ENCODE measurements around the gene EEPD1. TPM values are rescaled to one million over a fixed set of nuclear protein-coding genes. Genes with fewer than 3 reads are reported as not detected.

EEPD1 gene
- total and polyA plus RNA-seq, 4 donors, result 2.3 to 12.3 (median 7.1) TPM

GRCh38 chr7:36336390-36336789, 183.3 kb downstream of the EEPD1 start:
- TF ChIP-seq RAD21 (IDR thresholded peaks at IDR 0.05) (no peak), GABPA (IDR thresholded peaks at IDR 0.05 in 1 of 2, conservative IDR thresholded peaks at IDR 0.05 in 1 of 2) (no peak), JUND (IDR thresholded peaks at IDR 0.05) (no peak), SP1 (IDR thresholded peaks at IDR 0.05) (no peak), YY1 (IDR thresholded peaks at IDR 0.05) (no peak), RXRA (IDR thresholded peaks at IDR 0.05) (no peak), TAF1 (conservative IDR thresholded peaks at IDR 0.05) (no peak), EGR1 (IDR thresholded peaks at IDR 0.05; ENCODE audit: low read depth in 2 of 2) (no peak), HNF4G (IDR thresholded peaks at IDR 0.05) (no peak), FOXA1 (IDR thresholded peaks at IDR 0.05) (no peak), FOXA2 (IDR thresholded peaks at IDR 0.05) (no peak), HNF4A (conservative IDR thresholded peaks at IDR 0.05) (no peak), NR2F2 (IDR thresholded peaks at IDR 0.05) (no peak)
- TF ChIP-seq, protein P1, sequence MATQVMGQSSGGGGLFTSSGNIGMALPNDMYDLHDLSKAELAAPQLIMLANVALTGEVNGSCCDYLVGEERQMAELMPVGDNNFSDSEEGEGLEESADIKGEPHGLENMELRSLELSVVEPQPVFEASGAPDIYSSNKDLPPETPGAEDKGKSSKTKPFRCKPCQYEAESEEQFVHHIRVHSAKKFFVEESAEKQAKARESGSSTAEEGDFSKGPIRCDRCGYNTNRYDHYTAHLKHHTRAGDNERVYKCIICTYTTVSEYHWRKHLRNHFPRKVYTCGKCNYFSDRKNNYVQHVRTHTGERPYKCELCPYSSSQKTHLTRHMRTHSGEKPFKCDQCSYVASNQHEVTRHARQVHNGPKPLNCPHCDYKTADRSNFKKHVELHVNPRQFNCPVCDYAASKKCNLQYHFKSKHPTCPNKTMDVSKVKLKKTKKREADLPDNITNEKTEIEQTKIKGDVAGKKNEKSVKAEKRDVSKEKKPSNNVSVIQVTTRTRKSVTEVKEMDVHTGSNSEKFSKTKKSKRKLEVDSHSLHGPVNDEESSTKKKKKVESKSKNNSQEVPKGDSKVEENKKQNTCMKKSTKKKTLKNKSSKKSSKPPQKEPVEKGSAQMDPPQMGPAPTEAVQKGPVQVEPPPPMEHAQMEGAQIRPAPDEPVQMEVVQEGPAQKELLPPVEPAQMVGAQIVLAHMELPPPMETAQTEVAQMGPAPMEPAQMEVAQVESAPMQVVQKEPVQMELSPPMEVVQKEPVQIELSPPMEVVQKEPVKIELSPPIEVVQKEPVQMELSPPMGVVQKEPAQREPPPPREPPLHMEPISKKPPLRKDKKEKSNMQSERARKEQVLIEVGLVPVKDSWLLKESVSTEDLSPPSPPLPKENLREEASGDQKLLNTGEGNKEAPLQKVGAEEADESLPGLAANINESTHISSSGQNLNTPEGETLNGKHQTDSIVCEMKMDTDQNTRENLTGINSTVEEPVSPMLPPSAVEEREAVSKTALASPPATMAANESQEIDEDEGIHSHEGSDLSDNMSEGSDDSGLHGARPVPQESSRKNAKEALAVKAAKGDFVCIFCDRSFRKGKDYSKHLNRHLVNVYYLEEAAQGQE (IDR thresholded peaks at IDR 0.05), result no peak
- TF ChIP-seq, protein P2, sequence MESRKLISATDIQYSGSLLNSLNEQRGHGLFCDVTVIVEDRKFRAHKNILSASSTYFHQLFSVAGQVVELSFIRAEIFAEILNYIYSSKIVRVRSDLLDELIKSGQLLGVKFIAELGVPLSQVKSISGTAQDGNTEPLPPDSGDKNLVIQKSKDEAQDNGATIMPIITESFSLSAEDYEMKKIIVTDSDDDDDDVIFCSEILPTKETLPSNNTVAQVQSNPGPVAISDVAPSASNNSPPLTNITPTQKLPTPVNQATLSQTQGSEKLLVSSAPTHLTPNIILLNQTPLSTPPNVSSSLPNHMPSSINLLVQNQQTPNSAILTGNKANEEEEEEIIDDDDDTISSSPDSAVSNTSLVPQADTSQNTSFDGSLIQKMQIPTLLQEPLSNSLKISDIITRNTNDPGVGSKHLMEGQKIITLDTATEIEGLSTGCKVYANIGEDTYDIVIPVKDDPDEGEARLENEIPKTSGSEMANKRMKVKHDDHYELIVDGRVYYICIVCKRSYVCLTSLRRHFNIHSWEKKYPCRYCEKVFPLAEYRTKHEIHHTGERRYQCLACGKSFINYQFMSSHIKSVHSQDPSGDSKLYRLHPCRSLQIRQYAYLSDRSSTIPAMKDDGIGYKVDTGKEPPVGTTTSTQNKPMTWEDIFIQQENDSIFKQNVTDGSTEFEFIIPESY (IDR thresholded peaks at IDR 0.05), result no peak
- TF ChIP-seq, protein P3, sequence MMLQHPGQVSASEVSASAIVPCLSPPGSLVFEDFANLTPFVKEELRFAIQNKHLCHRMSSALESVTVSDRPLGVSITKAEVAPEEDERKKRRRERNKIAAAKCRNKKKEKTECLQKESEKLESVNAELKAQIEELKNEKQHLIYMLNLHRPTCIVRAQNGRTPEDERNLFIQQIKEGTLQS (IDR thresholded peaks at IDR 0.05), result no peak
- TF ChIP-seq, protein P4, sequence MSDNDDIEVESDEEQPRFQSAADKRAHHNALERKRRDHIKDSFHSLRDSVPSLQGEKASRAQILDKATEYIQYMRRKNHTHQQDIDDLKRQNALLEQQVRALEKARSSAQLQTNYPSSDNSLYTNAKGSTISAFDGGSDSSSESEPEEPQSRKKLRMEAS (IDR thresholded peaks at IDR 0.05), result no peak
- TF ChIP-seq, protein P5, sequence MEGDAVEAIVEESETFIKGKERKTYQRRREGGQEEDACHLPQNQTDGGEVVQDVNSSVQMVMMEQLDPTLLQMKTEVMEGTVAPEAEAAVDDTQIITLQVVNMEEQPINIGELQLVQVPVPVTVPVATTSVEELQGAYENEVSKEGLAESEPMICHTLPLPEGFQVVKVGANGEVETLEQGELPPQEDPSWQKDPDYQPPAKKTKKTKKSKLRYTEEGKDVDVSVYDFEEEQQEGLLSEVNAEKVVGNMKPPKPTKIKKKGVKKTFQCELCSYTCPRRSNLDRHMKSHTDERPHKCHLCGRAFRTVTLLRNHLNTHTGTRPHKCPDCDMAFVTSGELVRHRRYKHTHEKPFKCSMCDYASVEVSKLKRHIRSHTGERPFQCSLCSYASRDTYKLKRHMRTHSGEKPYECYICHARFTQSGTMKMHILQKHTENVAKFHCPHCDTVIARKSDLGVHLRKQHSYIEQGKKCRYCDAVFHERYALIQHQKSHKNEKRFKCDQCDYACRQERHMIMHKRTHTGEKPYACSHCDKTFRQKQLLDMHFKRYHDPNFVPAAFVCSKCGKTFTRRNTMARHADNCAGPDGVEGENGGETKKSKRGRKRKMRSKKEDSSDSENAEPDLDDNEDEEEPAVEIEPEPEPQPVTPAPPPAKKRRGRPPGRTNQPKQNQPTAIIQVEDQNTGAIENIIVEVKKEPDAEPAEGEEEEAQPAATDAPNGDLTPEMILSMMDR (IDR thresholded peaks at IDR 0.05; ENCODE audit: low read depth, low read length, missing input control), result no peak
- H3K27ac ChIP-seq (ENCODE audit: low read depth in 1 of 2, low read length in 2 of 2), result no peak overlapping the region
- H3K27me3 ChIP-seq (ENCODE audit: control insufficient read depth in 4 of 4, insufficient read depth in 4 of 4, low read length in 3 of 4), result no peaks in the 10 kb centered on the region
- peaks cover 0 to 1% (median 0%) of the 10 kb centered on the region in 4 donors for H3K36me3 ChIP-seq (ENCODE audit: control insufficient read depth in 4 of 4, insufficient read depth in 3 of 4, low read depth in 1 of 4, low read length in 3 of 4)
- WGBS, result 93% methylated on average over 4 of the region's 4 CpGs
- no peaks in the 10 kb centered on the region for H3K4me1 ChIP-seq (ENCODE audit: control insufficient read depth in 4 of 4, insufficient read depth in 4 of 4, low read length in 3 of 4)
- H3K9ac ChIP-seq (ENCODE audit: low read depth in 1 of 2, low read length in 2 of 2), result no peak overlapping the region
- DNase-seq (ENCODE audit: low spot score), result no peak
- no peak overlapping the region for H3K4me3 ChIP-seq (ENCODE audit: low read depth in 1 of 3, low read length in 3 of 3)
- H3K9me3 ChIP-seq (ENCODE audit: control insufficient read depth in 4 of 4, low read length in 3 of 4), result no peaks in the 10 kb centered on the region

Data from liver (tissue), 9 donors.